PC-9 (cell line): Measurements from ENCODE around the gene SCP2. TPM values are rescaled to one million over a fixed set of nuclear protein-coding genes. Genes with fewer than 3 reads are reported as not detected.

ENCODE experiments used
- BruUV-seq: library from RNA; stranded (reverse); fragments of 400-500 nt; replicated peaks from 2 replicates; lab custom pipeline; 2021; lab: Mats Ljungman, UMichigan
- CTCF ChIA-PET: fragments of 300-600 bp; sonication (Branson Sonifier 250); formaldehyde crosslinking; loops from one replicate; lab custom pipeline; 2022; ENCODE audit warnings: antibody characterized with exemption; lab: Charles Lee
- POLR2A ChIA-PET: fragments of 300-600 bp; sonication (Branson Sonifier 250); formaldehyde crosslinking; loops from one replicate; lab custom pipeline; 2022; ENCODE audit warnings: antibody characterized with exemption; ENCODE audit not compliant: unreplicated experiment; lab: Charles Lee
- DNase-seq, 2 experiments: peaks; one replicate each; pipeline versions ENCODE4 v3.0.0 to v3.0.0-alpha.2; 2015 to 2022; ENCODE audit warnings: mixed read lengths in 1 of 2
- H2AFZ ChIP-seq: fragments of 200-600 bp; sonication (generic); 2 replicates; pipeline ENCODE4 v1.8.1; 2017; ENCODE audit warnings: antibody characterized with exemption
- H3F3A ChIP-seq: fragments of 200-600 bp; sonication (generic); 2 replicates; pipeline ENCODE4 v1.8.1; 2017; ENCODE audit warnings: antibody characterized with exemption, mild to moderate bottlenecking, low read depth; ENCODE audit not compliant: insufficient read depth
- H3K27ac ChIP-seq: fragments of 200-600 bp; sonication (generic); 2 replicates; pipeline ENCODE4 v1.6.1; 2016; ENCODE audit warnings: mixed run types
- H3K27me3 ChIP-seq: fragments of 200-600 bp; sonication (generic); 2 replicates; pipeline ENCODE4 v1.6.1; 2016; ENCODE audit warnings: low read depth, mixed run types; ENCODE audit not compliant: insufficient read depth
- H3K36me3 ChIP-seq: fragments of 200-600 bp; sonication (generic); 2 replicates; pipeline ENCODE4 v1.6.1; 2016; ENCODE audit warnings: low read depth, mixed run types
- H3K4me1 ChIP-seq: fragments of 200-600 bp; sonication (generic); replicated peaks from 2 replicates; pipeline ENCODE4 v1.6.1; 2016; ENCODE audit warnings: mixed run types; ENCODE audit not compliant: insufficient read depth
- H3K4me2 ChIP-seq: fragments of 200-600 bp; sonication (generic); 2 replicates; pipeline ENCODE4 v1.6.1; 2017; ENCODE audit warnings: mixed run types
- H3K4me3 ChIP-seq: fragments of 200-600 bp; sonication (generic); 2 replicates; pipeline ENCODE4 v1.6.1; 2016; ENCODE audit warnings: mixed run types
- H3K79me2 ChIP-seq: fragments of 200-600 bp; sonication (generic); 2 replicates; pipeline ENCODE4 v1.6.1; 2017; ENCODE audit warnings: low read depth, mixed run types
- H3K9me2 ChIP-seq: fragments of 200-600 bp; sonication (generic); 2 replicates; pipeline ENCODE4 v1.8.1; 2017; ENCODE audit warnings: mild to moderate bottlenecking; ENCODE audit not compliant: insufficient read depth
- H3K9me3 ChIP-seq: fragments of 200-600 bp; sonication (generic); 2 replicates; pipeline ENCODE4 v1.8.1; 2016; ENCODE audit warnings: low read depth; ENCODE audit not compliant: insufficient read depth
- H4K20me1 ChIP-seq: fragments of 200-600 bp; sonication (generic); 2 replicates; pipeline ENCODE4 v1.8.1; 2017; ENCODE audit not compliant: insufficient read depth
- EZH2 ChIP-seq: fragments of 200-600 bp; sonication (generic); IDR thresholded peaks from 2 replicates; pipeline ENCODE4 v1.8.0; 2017; ENCODE audit warnings: antibody characterized with exemption, low read depth
- intact Hi-C: fragments of 100-400 bp; cut with micrococcal nuclease; formaldehyde crosslinking; loops from one replicate; pipeline ENCODE4 v1.10.0; 2022; ENCODE audit not compliant: unreplicated experiment
- total RNA-seq: library from RNA; stranded (reverse); gene quantifications from 2 replicates; pipeline ENCODE4 v1.2.3, GENCODE V29; 2021
- TF ChIP-seq, protein P1 (sequence below): fragments of 200-600 bp; sonication (generic); conservative IDR thresholded peaks from 2 replicates; pipeline ENCODE4 v1.6.1; 2017; ENCODE audit warnings: mixed run types, antibody characterized with exemption, mild to moderate bottlenecking, moderate library complexity

Gene SCP2
- total RNA-seq, 1 experiment from 2014 or later: 87.8 TPM

DNA sequence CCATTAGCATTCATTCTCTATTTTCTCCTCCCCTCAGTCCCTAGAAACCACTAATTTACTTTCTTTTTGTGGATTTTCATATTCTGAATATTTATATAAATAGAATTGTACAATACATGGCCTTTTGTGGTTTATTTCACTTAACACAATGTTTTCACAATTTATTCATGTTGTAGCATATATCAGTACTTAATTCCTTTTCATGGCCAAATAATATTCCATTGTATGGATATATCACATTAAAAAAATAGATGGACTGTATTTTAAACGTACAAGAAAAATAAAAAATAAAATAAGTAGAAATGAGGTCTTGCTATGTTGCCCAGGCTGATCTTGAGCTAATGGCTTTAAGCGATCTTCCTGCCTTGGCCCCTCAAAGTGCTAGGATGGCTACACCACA is 25.0 kb downstream of the SCP2 start:
- Histone ChIP-seq H3K4me2 (no peak overlapping the region), H3K36me3 (no peaks in the 10 kb centered on the region), H3F3A (no peaks in the 10 kb centered on the region), H3K9me2 (no peaks in the 10 kb centered on the region), H3K27me3 (no peaks in the 10 kb centered on the region), H3K4me3 (no peak overlapping the region), H3K27ac (no peak overlapping the region), H3K9me3 (peaks cover 8% of the 10 kb centered on the region; the same call in 1 of the 2 replicates), H2AFZ (no peak overlapping the region), H3K79me2 (no peaks in the 10 kb centered on the region), H4K20me1 (no peaks in the 10 kb centered on the region), H3K4me1 (no peaks in the 10 kb centered on the region)
- TF ChIP-seq, protein P1, sequence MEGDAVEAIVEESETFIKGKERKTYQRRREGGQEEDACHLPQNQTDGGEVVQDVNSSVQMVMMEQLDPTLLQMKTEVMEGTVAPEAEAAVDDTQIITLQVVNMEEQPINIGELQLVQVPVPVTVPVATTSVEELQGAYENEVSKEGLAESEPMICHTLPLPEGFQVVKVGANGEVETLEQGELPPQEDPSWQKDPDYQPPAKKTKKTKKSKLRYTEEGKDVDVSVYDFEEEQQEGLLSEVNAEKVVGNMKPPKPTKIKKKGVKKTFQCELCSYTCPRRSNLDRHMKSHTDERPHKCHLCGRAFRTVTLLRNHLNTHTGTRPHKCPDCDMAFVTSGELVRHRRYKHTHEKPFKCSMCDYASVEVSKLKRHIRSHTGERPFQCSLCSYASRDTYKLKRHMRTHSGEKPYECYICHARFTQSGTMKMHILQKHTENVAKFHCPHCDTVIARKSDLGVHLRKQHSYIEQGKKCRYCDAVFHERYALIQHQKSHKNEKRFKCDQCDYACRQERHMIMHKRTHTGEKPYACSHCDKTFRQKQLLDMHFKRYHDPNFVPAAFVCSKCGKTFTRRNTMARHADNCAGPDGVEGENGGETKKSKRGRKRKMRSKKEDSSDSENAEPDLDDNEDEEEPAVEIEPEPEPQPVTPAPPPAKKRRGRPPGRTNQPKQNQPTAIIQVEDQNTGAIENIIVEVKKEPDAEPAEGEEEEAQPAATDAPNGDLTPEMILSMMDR: no peak
- TF ChIP-seq EZH2: no peak
- ChIA-PET CTCF (no interaction called here), POLR2A (interaction anchor here (0.7 kb wide), 1 partner anchor 382 kb away, joined by 3 read pairs; no protein-coding TSS in a partner anchor)
- no peak for DNase-seq
- intact Hi-C loops: no loop called here
- BruUV-seq: no TSS peak

DNA sequence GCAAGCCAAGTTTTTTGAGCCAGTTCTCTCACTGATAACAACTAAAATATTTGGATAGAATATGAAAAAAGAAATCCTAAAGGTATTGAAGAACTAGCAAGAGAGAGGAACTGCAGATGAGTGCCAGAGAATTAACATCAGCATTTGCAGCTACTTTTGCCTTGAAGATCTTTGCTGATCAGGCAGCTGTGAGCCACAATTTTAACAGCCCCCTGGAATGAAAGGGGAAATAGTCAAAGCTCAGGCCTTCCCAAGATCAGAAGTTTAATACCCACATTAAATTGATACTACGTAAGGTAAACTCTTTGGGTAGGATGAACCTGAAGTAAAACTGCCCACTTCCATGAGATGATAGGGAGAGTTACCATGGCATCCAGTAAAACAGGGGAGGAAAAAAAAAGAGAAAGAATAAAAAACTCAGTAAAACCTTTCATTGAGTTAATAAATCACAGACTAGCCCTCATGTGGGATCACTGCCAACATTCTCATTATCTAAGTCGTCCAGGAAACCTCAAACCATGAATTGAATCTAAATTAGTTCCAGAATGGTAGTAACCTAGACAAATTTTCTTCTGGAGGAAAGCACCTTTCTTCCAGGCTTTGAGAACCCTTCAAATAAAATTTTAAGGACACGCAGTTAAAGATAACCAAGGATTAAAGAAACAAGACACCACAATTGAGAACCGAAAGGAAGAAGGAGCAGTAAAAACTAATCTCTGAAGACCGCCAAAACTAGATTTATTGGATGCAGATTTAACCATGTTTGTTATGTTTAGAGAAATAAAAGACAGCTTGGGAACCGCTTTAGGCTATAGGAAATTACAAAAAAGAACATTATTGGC is 28.3 kb downstream of the SCP2 start:
- Histone ChIP-seq H3K27me3 (no peaks in the 10 kb centered on the region), H3K36me3 (no peaks in the 10 kb centered on the region), H3K4me1 (no peaks in the 10 kb centered on the region), H2AFZ (no peak overlapping the region), H4K20me1 (no peaks in the 10 kb centered on the region), H3K9me2 (no peaks in the 10 kb centered on the region), H3K9me3 (no peaks in the 10 kb centered on the region), H3K27ac (no peak overlapping the region), H3K4me3 (no peak overlapping the region), H3K4me2 (no peak overlapping the region), H3K79me2 (no peaks in the 10 kb centered on the region), H3F3A (no peaks in the 10 kb centered on the region)
- no peak for TF ChIP-seq EZH2
- TF ChIP-seq, protein P1: no peak
- ChIA-PET POLR2A (no interaction called here), CTCF (interaction anchor here (0.5 kb wide), 1 partner anchor 241 kb away, joined by 3 read pairs; no protein-coding TSS in a partner anchor)
- no peak for DNase-seq
- intact Hi-C loops: no loop called here
- BruUV-seq: no TSS peak

DNA sequence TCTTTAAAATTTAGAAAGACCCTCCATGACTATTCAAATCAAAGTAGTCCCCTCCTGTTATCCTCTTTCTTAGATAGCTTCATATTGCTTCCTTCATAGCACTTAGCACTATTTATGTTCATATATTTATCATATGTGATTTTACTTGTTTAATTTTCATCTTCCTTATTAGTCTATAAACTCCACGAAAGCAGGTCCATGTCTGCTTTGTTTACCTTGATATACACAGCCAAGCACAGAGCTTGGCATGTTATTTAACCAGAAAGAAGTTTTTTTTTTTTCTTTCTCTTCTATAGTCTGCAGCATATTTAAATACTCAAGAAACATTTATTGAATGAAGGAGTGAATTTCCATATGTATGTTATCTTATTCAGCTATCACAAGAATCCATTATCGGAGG is 36.0 kb downstream of the SCP2 start:
- H3K36me3 ChIP-seq: no peaks in the 10 kb centered on the region
- H3K4me1 ChIP-seq: no peaks in the 10 kb centered on the region
- intact Hi-C loops: no loop called here
- H3K4me2 ChIP-seq: no peak overlapping the region
- H3F3A ChIP-seq: no peaks in the 10 kb centered on the region
- no peaks in the 10 kb centered on the region for H3K79me2 ChIP-seq
- CTCF ChIA-PET: no interaction called here
- H3K9me3 ChIP-seq: no peaks in the 10 kb centered on the region
- no peaks in the 10 kb centered on the region for H3K27me3 ChIP-seq
- no peak for TF ChIP-seq EZH2
- TF ChIP-seq, protein P1: no peak
- no peaks in the 10 kb centered on the region for H3K9me2 ChIP-seq
- BruUV-seq: no TSS peak
- no peak for DNase-seq
- POLR2A ChIA-PET: no interaction called here
- H3K27ac ChIP-seq: no peak overlapping the region
- no peak overlapping the region for H3K4me3 ChIP-seq
- no peak overlapping the region for H2AFZ ChIP-seq
- H4K20me1 ChIP-seq: no peaks in the 10 kb centered on the region
